HEK293T (cell line): ENCODE data around the gene TBX10.

Experiments used
- BHLHE40 ChIP-seq: fragments of 450-650 bp; IDR thresholded peaks from 2 replicates; pipeline ENCODE4 v1.6.1; 2016; ENCODE audit warnings: mild to moderate bottlenecking, moderate library complexity, borderline replicate concordance
- FOXA1 ChIP-seq: fragments of 450-650 bp; IDR thresholded peaks from 2 replicates; pipeline ENCODE4 v1.6.1; 2016; ENCODE audit warnings: mild to moderate bottlenecking
- FOXK2 ChIP-seq: fragments of 450-650 bp; IDR thresholded peaks from 2 replicates; pipeline ENCODE4 v1.6.1; 2016; ENCODE audit warnings: mild to moderate bottlenecking
- FOXM1 ChIP-seq: fragments of 450-650 bp; IDR thresholded peaks from 2 replicates; pipeline ENCODE4 v1.6.1; 2017; ENCODE audit warnings: mild to moderate bottlenecking, borderline replicate concordance
- L3MBTL2 ChIP-seq: fragments of 450-650 bp; conservative IDR thresholded peaks from 2 replicates; pipeline ENCODE4 v1.6.1; 2016; ENCODE audit warnings: mild to moderate bottlenecking
- NFRKB ChIP-seq: fragments of 450-650 bp; IDR thresholded peaks from 2 replicates; pipeline ENCODE4 v1.6.1; 2016; ENCODE audit warnings: mild to moderate bottlenecking, moderate library complexity
- SUZ12 ChIP-seq: fragments of 450-650 bp; IDR thresholded peaks from 2 replicates; pipeline ENCODE4 v1.6.1; 2016; ENCODE audit warnings: mild to moderate bottlenecking
- TARDBP ChIP-seq: fragments of 450-650 bp; IDR thresholded peaks from 2 replicates; pipeline ENCODE4 v1.6.1; 2016

- TF ChIP-seq BHLHE40 (no peak), FOXA1 (no peak), TARDBP (no peak), SUZ12 (no peak), L3MBTL2 (no peak), FOXK2 (no peak), FOXM1 (no peak), NFRKB (no peak)
Observed at GRCh38 chr11:67673902-67674301, 34.3 kb upstream of the TBX10 start.
